ENCODE results near the gene KREMEN1. TPM values are rescaled to one million over a fixed set of nuclear protein-coding genes. Genes with fewer than 3 reads are reported as not detected.
A peak's percentile ranks its signal among the peaks of the same experiment; 100 is the strongest.

Gene KREMEN1
- total RNA-seq, 1 donor from 2014 or later = 0.68 TPM

- no peak for DNase-seq
Measured at GRCh38 chr22:29152954-29153719, 80.3 kb downstream of the KREMEN1 start.

GRCh38 chr22:29154364-29155048 is 81.7 kb downstream of the KREMEN1 start:
- DNase-seq = peak; percentile 79

GRCh38 chr22:29155966-29156365 is 83.1 kb downstream of the KREMEN1 start:
- DNase-seq = no peak

- DNase-seq = peak; percentile 7
Measured at GRCh38 chr22:29156507-29156906, 83.7 kb downstream of the KREMEN1 start.

DNA sequence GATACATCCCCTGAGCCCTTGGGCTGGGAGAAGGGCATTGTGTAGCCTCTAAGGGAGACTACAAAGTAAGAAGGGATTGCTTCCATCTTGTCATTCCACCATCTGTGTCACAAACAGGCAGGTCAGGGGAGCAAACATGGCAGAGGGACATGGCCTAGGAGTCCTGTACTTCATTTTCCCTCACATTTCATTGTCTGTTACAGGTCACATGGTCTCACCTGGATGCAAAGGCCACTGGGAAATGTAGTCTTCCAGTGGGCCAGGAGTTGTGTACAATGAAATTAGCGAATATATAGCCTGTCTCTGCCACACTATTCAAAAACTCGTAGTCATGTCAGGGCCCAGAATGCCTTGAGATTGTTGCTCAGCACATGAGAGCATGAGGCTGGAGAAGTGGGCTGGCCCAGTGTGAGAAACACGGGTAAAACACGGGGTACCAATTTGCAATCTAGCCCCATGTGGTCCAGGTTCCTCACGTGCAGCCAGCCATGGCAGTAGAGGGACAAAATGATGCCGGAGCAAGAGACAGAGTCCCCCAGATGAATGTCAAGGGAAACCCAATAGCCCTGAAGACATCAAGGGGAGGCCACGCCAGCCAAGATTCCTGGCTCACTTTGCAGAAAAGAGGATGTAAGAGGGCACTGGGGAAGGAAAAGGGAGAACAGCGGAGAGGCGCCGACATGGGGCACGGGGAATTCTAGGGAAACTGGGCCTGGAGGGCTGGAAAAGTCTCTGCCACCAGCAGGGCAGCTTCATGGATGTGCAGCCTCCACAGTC is 85.1 kb downstream of the KREMEN1 start:
- DNase-seq = no peak

GRCh38 chr22:29158546-29158945 is 85.7 kb downstream of the KREMEN1 start:
- DNase-seq = no peak

DNA sequence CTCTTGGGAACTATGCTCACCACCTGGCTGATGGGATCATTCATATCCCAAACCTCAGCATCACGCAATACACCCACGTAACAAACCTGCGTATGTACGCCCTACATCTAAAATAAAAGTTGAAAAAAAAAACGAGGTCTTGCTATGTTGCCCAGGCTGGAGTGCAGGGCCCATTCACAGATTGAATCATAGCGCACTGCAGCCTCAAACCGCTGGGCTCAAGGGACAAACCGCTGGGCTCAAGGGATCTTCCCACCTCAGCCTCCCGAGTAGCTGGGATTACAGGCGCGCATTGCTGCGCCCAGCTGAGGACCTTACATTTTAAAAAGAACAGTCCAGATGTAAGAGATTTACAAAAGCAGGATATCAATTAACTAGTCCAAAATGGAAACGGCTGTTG is 91.0 kb downstream of the KREMEN1 start:
- no peak for DNase-seq

DNA sequence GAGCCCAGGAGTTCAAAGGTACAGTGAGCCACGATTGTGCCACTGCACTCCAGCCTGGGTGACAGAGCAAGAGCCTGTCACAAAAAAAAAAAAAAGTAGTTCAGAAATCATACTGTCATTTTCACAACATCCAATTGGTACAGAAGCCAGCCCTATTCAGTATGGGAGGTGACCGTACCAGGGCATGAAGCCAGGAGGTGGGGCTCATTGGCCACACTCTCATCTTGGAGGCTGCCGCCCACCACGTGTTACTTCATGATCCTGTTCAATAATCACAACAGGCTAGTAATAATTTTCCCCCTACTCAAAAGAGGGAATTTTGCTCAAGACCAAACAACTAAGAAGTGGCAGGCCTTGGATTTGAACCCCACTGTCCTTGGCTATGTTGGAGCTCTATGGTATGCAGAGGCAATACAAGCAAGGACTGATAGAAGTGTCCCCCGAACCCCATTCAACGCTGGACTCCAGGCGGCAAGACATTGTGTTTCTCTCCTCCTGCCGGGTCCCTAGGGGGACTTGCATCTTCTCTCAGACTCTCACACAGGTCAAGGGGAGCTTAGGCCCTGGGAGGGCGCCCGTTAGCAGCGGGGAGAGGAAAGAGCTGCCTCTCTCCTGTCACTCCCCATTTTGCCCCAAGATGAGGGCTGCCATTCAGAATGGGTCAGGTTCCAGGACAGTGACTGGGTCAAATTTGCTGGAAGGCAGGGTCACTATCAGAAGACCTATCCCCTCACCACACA is 92.7 kb downstream of the KREMEN1 start:
- DNase-seq = no peak

DNA sequence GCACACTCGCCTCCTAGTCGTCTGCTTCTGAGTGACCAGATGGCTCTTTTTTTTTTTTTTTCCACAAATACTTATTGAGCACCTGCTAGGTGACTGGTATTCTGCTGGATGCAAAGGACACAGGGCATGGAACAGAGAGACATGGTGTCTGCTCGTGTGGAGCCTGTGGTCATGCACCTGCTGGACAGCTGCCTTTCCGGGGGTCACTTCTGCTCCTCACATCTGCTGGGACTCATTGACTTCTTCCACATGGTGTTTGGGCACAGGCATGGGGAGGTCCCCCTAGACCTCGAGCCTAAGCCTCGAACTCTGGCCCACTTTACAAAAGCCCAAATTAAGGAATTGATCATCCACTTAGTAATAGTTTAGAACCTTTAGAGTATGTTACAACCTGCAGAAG is 93.3 kb downstream of the KREMEN1 start:
- no peak for DNase-seq

DNA sequence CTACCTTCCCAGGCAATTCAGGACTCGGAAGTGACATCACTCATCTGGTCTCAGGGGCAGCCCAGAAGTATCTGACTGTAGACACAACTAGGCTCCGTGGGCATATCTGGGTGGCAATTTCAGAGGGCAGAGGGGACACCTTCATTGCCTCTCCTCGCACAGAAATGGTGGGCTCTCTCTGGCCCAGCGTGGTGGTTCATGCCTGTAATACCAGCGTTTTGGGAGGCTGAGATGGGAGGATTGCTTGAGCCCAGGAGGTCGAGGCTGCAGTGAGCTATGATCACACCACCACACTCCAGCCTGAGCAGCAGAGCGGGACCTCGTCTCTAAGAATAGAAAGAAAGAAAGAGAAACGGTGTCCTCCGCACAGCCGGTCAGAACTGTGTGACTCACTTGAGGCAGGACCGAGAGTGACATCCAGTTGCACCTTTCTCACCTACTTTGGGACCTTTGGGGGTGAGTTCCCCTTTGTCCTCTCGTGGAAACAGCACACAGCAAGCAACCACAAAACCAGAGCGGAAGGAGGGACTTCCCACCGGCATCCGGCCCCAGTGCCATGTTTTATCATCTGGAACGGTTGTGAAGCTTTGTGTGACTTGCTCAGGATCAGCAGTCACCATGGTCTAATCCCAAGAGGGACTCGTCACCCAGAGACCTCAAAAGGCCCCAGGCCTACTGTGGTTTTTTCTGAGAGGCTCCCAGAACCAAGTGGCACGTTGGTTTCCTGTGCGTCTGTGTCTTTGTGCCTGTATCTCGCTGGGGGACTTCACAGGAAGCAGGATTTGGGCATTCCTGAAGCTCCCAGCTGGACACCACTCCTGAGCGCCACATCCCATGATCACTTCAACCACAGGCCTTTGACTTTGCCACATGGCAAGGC is 94.4 kb downstream of the KREMEN1 start:
- no peak for DNase-seq

DNA sequence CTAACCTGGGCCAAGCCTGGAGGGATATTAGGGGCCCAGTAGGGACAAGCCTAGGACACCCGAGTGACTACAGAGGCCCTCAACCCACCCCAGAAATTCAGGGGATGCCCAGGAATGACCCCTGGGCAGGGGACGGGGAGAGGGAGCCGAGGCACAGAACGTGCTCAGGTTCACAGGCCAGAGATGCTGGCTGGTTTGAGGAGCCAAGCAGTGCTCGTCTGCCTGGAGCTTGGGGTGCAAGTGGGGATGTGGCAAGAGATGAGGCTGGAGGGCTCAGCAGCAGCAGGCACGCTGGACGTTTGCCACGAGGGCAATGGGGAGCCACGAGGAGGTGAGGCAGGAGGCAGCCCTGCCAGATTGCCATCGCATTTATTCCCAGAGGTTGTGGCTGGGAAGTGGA is 98.9 kb downstream of the KREMEN1 start:
- DNase-seq = no peak

GRCh38 chr22:29172216-29172615 is 99.4 kb downstream of the KREMEN1 start:
- DNase-seq = no peak

DNA sequence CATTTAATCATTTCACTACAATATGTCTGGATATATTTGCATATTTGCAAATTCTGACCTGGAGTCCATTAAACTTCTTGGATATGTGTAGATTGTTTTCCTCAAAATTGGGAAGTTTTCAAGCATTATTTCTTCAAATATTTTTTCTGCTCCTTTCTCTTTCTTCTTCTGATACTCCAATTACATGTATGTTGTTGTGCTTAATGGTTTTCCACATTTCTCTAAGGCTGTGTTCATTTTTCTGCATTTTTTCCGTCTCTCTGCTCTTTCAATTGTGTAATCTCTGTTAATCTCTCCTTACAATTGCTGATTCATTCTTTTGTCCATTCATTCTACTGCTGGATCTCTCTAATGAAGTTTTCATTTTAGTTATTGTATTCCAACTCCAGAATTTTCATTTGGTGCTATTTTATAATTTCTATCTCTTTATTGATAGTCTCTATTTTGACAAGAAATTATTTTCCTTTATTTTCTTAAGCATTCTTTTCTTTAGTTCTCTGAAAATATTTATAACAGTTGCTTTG is 102.5 kb downstream of the KREMEN1 start:
- no peak for DNase-seq

DNA sequence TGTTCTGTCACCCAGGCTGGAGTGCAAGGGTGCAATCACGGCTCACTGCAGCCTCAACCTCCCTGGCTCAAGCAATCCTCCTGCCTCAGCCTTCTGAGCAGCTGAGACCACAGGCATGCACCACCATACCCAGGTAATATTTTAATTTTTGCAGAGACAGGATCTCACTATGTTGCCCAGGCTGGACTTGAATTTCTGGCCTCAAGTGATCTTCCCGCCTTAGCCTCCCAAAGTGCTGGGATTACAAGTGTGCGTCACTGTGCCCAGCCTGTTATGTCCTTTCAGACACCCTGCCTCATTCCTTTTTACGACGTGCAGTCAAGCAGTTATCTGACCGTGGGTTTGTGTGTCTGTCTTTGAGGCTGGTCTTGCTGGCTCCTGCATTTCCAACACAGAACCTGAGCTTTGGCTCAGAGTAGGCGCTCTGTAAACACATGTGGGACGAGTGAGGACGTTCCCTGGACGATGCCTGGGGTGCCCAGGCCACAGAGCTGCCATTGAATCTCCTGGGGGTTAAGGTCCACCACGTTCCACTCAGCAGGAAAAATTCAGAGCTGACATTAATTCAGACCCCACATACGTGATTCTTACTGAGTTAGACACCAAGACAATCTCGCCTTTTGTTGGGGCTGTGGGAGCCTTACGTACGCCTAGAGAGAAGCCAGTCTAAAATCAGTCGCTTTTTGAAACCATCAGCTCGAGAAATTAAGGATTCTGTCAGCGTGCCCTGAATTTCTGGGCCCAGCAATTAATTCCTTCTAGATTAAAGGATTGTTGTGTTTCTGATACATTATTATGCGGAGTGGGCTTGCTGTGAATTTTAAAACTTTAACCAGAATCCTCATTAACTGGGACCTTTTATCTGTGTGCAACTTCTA is 111.4 kb downstream of the KREMEN1 start:
- DNase-seq = no peak

GRCh38 chr22:29184849-29185490 is 112.1 kb downstream of the KREMEN1 start:
- DNase-seq = no peak

- no peak for DNase-seq
Measured at GRCh38 chr22:29186302-29186701, 113.5 kb downstream of the KREMEN1 start.

DNA sequence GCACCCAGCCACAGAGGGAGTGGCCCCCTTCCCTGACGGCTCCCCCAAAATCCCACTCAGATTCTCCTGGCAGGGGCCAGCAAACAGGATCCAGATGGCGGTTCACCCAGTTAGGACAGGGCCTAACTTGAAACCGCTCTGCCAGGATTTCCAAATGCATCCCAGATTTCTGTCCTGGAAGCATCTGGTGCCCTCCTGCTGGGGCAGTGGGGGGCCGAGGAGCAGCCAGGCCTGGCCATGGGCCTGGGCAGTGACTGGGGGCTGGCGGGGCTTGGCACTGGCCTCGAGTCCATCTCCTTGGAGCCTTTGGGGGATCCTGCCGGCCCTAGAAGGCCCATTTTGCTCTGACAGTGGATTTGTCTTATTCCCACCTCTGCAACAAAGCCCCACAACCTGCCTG is 115.0 kb downstream of the KREMEN1 start:
- DNase-seq = no peak

DNA sequence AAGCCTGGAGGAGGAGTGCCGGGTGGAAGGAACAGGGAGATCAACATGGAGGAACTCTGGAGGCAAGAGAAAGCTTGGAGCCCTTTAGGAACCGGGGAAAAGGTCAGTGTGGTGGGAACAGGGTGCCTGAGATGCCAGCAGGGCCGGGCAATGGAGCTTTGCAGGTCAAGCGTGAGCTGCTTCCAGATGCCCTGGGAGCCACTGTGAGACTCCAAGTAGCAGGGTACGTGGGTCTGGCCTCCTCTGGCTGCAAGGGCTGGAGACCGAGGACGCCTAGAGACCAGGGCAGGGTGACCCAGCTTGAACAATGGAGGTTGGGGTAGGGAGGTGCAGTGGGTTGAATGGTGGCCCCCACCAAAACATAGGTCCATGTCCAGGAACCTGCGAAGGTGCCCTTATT is 117.2 kb downstream of the KREMEN1 start:
- DNase-seq = no peak

DNA sequence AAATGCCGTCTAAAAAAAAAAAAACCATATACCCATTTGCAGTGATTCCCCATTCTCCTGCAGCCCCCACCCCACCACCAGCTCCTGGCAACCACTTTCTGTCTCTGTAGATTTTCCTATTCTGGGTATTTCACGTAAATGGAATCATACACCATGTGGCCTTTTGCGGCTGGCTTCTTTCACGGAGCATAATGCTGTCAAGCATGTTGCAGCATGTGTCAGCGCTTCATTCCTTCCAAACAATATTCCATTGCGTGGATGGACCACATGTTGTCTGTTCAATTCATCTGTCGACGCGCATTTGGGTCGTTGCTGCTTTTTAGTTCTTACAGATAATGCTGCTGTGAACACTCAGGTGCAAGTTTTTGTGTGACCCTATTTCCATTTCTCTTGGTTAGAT is 118.1 kb downstream of the KREMEN1 start:
- no peak for DNase-seq

- no peak for DNase-seq
Measured at GRCh38 chr22:29193021-29193420, 120.2 kb downstream of the KREMEN1 start.
